CD14-positive monocyte (primary cell): ENCODE data around the gene SUPT6H. TPM values are rescaled to one million over a fixed set of nuclear protein-coding genes. Genes with fewer than 3 reads are reported as not detected.

Experiments
- DNase-seq, 3 donors: peaks; one replicate each; pipeline ENCODE4 v3.0.0-alpha.2; 2011 to 2022
- H2AFZ ChIP-seq: 2 replicates; pipeline ENCODE4 v1.6.0; 2012; ENCODE audit warnings: mild to moderate bottlenecking, low read depth, low read length, inconsistent platforms; ENCODE audit not compliant: insufficient read depth, poor library complexity, severe bottlenecking
- H3K27ac ChIP-seq, 2 donors: 1 replicate in 1 of 2; 2 replicates in 1 of 2; pipeline ENCODE4 v1.5.1; 2012 to 2013; ENCODE audit warnings: low read length in 2 of 2, control low read depth in 1 of 2, inconsistent platforms in 1 of 2, low read depth in 1 of 2, mild to moderate bottlenecking in 1 of 2
- H3K27me3 ChIP-seq, 2 donors: one replicate each; pipeline versions ENCODE4 v1.6.0 to v1.6.1; 2011 to 2013; ENCODE audit warnings: low read length in 2 of 2; ENCODE audit not compliant: control insufficient read depth in 2 of 2, insufficient read depth in 2 of 2
- H3K36me3 ChIP-seq, 2 donors: replicated peaks in 1 of 2; 1 replicate in 1 of 2; 2 replicates in 1 of 2; pipeline versions ENCODE4 v1.5.1 to v1.6.1; 2012 to 2013; ENCODE audit warnings: low read length in 2 of 2, control low read depth in 1 of 2, inconsistent platforms in 1 of 2, mild to moderate bottlenecking in 1 of 2; ENCODE audit not compliant: insufficient read depth in 2 of 2, control insufficient read depth in 1 of 2
- H3K4me1 ChIP-seq, 2 donors: 1 replicate in 1 of 2; 2 replicates in 1 of 2; pipeline versions ENCODE4 v1.5.1 to v1.6.1; 2012 to 2013; ENCODE audit warnings: low read length in 2 of 2, control low read depth in 1 of 2, inconsistent platforms in 1 of 2, mild to moderate bottlenecking in 1 of 2, moderate library complexity in 1 of 2; ENCODE audit not compliant: insufficient read depth in 2 of 2, control insufficient read depth in 1 of 2
- H3K4me2 ChIP-seq: replicated peaks from 2 replicates; pipeline ENCODE3; 2012; ENCODE audit warnings: low read length, moderate library complexity, mild to moderate bottlenecking; ENCODE audit not compliant: poor library complexity, severe bottlenecking; ENCODE audit errors: extremely low read depth
- H3K4me3 ChIP-seq, 3 experiments: fragments of 200-600 bp in 1 of 3; sonication (generic) in 1 of 3; replicated peaks in 1 of 3; 1 replicate in 2 of 3; 2 replicates in 1 of 3; pipeline ENCODE4 v1.5.1; 2011 to 2013; ENCODE audit warnings: low read length in 3 of 3, mild to moderate bottlenecking in 3 of 3, control low read depth in 2 of 3, low read depth in 2 of 3, inconsistent platforms in 1 of 3, moderate library complexity in 1 of 3
- H3K79me2 ChIP-seq: 2 replicates; pipeline ENCODE4 v1.6.0; 2012; ENCODE audit warnings: mild to moderate bottlenecking, control low read depth, inconsistent platforms, low read length, moderate library complexity; ENCODE audit not compliant: insufficient read depth
- H3K9ac ChIP-seq: 2 replicates; pipeline ENCODE4 v1.6.0; 2017; ENCODE audit warnings: low read length, mild to moderate bottlenecking; ENCODE audit not compliant: insufficient read depth, poor library complexity, severe bottlenecking
- H3K9me3 ChIP-seq, 2 donors: replicated peaks in 1 of 2; 1 replicate in 1 of 2; 2 replicates in 1 of 2; pipeline versions ENCODE4 v1.5.1 to v1.6.1; 2012 to 2013; ENCODE audit warnings: low read length in 2 of 2, control low read depth in 1 of 2; ENCODE audit not compliant: control insufficient read depth in 1 of 2, insufficient read depth in 1 of 2
- H4K20me1 ChIP-seq: 2 replicates; pipeline ENCODE4 v1.6.0; 2012; ENCODE audit warnings: mild to moderate bottlenecking, low read length, control low read depth, moderate library complexity; ENCODE audit not compliant: insufficient read depth
- H3K27ac Mint-ChIP-seq, 7 donors: one replicate each; pipeline ENCODE4 v1.8.0; 2020; ENCODE audit warnings: mild to moderate bottlenecking in 7 of 7, mixed read lengths in 7 of 7, moderate library complexity in 6 of 7, inconsistent platforms in 2 of 7
- H3K27me3 Mint-ChIP-seq, 3 donors: one replicate each; pipeline ENCODE4 v1.8.0; 2021 to 2022; ENCODE audit warnings: low read depth in 3 of 3, mild to moderate bottlenecking in 3 of 3, mixed read lengths in 3 of 3, moderate library complexity in 3 of 3, inconsistent platforms in 1 of 3
- H3K36me3 Mint-ChIP-seq, 2 donors: one replicate each; pipeline ENCODE4 v1.8.0; 2020; ENCODE audit warnings: mixed read lengths in 2 of 2, inconsistent platforms in 1 of 2, mild to moderate bottlenecking in 1 of 2
- H3K4me1 Mint-ChIP-seq: one replicate; pipeline ENCODE4 v1.8.0; 2020; ENCODE audit warnings: mild to moderate bottlenecking, mixed read lengths
- H3K4me3 Mint-ChIP-seq, 2 donors: one replicate each; pipeline ENCODE4 v1.8.0; 2020; ENCODE audit warnings: mild to moderate bottlenecking in 2 of 2, mixed read lengths in 2 of 2, moderate library complexity in 1 of 2
- H3K9me3 Mint-ChIP-seq, 7 donors: one replicate each; pipeline ENCODE4 v1.8.0; 2020 to 2022; ENCODE audit warnings: mixed read lengths in 7 of 7, mild to moderate bottlenecking in 6 of 7, moderate library complexity in 6 of 7, inconsistent platforms in 2 of 7
- CTCF ChIP-seq: fragments of 200-600 bp; IDR thresholded peaks from one replicate; pipeline ENCODE4 v1.8.0; 2022; ENCODE audit warnings: antibody characterized with exemption, mild to moderate bottlenecking
- WGBS: methylation state at CpG from one replicate; pipeline ENCODE4 v1.1.5; 2013; ENCODE audit warnings: missing lambda C conversion rate; ENCODE audit not compliant: insufficient coverage; 5-methylcytosine and 5-hydroxymethylcytosine counted together
- intact Hi-C, 2 donors: fragments of 100-400 bp; cut with micrococcal nuclease; formaldehyde crosslinking; loops; one replicate each; pipeline versions ENCODE4 v1.15.0 to v1.15.1; 2023
- polyA plus RNA-seq, 3 donors: library from polyadenylated mRNA; depleted of rRNA in 1 of 3; unstranded in 2 of 3; stranded (reverse) in 1 of 3; fragments of 300-500 nt in 2 of 3; fragments of >200 nt in 1 of 3; fragmentation: Illumina TruSeq in 2 of 3; gene quantifications; 1 replicate in 2 of 3; 2 replicates in 1 of 3; pipeline ENCODE4 v1.2.3, GENCODE V29; 2012 to 2021

Gene SUPT6H
- polyA plus RNA-seq, 3 donors, result 3.8 to 33.9 (median 7.8) TPM

- Histone ChIP-seq H3K79me2 (no peaks in the 10 kb centered on the region), H3K4me3 (no peak overlapping the region), H4K20me1 (no peaks in the 10 kb centered on the region), H3K4me1 (peaks cover 12 to 15% of the 10 kb centered on the region in 2 donors), H3K27me3 (no peaks in the 10 kb centered on the region), H3K9ac (no peak overlapping the region), H3K9me3 (no peaks in the 10 kb centered on the region), H3K27ac (no peak overlapping the region), H3K36me3 (no peaks in the 10 kb centered on the region), H3K4me2 (no peak overlapping the region), H2AFZ (no peak overlapping the region)
- intact Hi-C loops, result no loop called here
- Mint-ChIP-seq H3K9me3 (no peaks in the 10 kb centered on the region), H3K27me3 (peaks cover 0 to 4% (median 4%) of the 10 kb centered on the region in 3 donors), H3K4me1 (peaks cover 12% of the 10 kb centered on the region), H3K4me3 (no peak overlapping the region), H3K27ac (no peak overlapping the region), H3K36me3 (peaks cover 5 to 6% of the 10 kb centered on the region in 2 donors)
- no peak for DNase-seq
- TF ChIP-seq CTCF, result no peak
- WGBS, result 80% methylated on average over 1 of the region's 1 CpG
These were observed 71.3 kb downstream of the SUPT6H start for GRCh38 chr17:28733346-28733745.

DNA sequence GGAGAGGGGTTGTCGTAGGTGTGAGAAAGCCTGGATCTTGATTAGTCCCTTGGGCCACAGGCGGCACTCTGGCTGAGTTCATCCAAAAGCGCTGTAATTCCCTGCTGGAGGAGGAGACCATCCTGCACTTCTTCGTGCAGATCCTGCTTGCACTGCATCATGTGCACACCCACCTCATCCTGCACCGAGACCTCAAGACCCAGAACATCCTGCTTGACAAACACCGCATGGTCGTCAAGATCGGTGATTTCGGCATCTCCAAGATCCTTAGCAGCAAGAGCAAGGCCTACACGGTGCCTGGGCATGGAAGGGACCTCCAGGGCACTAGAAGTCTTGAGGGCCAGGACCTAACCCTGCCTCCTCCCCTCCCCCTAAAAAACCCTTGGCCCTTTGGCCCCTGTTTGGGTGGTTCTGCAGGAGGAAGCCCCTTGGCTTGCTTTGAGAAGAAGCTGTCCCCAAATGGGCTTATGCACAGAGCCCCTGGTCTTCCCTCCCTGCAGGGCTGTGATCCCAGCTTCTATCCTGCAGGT, 72.8 kb downstream of the SUPT6H start:
- no peak for DNase-seq
- TF ChIP-seq CTCF, result no peak
- intact Hi-C loops, result no loop called here
- peaks cover 2% of the 10 kb centered on the region for H3K4me1 Mint-ChIP-seq
- Histone ChIP-seq H3K9me3 (no peaks in the 10 kb centered on the region), H3K9ac (no peak overlapping the region), H3K27me3 (no peaks in the 10 kb centered on the region), H3K4me1 (peaks cover 2 to 4% of the 10 kb centered on the region in 2 donors), H3K27ac (no peak overlapping the region), H3K36me3 (no peaks in the 10 kb centered on the region), H4K20me1 (no peaks in the 10 kb centered on the region), H3K79me2 (no peaks in the 10 kb centered on the region), H2AFZ (no peak overlapping the region), H3K4me2 (no peak overlapping the region), H3K4me3 (no peak overlapping the region)
- peaks cover 13% of the 10 kb centered on the region in 2 donors for H3K36me3 Mint-ChIP-seq
- peaks cover 0 to 11% (median 6%) of the 10 kb centered on the region in 3 donors for H3K27me3 Mint-ChIP-seq
- H3K9me3 Mint-ChIP-seq, result peaks cover 0 to 3% (median 0%) of the 10 kb centered on the region in 7 donors
- no peak overlapping the region for H3K4me3 Mint-ChIP-seq
- no peak overlapping the region for H3K27ac Mint-ChIP-seq
- 94% methylated on average over 6 of the region's 10 CpGs for WGBS
